OCI-LY1 (cell line): ENCODE results near the gene CCNY.
"Not testable (repeated sequence)": the region's sequence is repeated elsewhere in the genome, so short reads cannot be mapped to it uniquely, and the experiment has no call there.

Experiments
- H2AFZ ChIP-seq: fragments of 200-600 bp; sonication (generic), shearing (Covaris generic); 2 replicates; pipeline ENCODE4 v1.6.0; 2014; ENCODE audit warnings: antibody characterized with exemption, mild to moderate bottlenecking, low read length
- H3F3A ChIP-seq: fragments of 200-600 bp; sonication (generic), shearing (Covaris generic); 2 replicates; pipeline ENCODE4 v1.6.0; 2014; ENCODE audit warnings: mild to moderate bottlenecking, antibody characterized with exemption, low read length, moderate library complexity; ENCODE audit not compliant: insufficient read depth
- H3K27ac ChIP-seq: fragments of 200-600 bp; sonication (generic); 2 replicates; pipeline ENCODE4 v1.5.1; 2014; ENCODE audit warnings: low read length, mixed run types, mild to moderate bottlenecking, low read depth; ENCODE audit not compliant: poor library complexity, severe bottlenecking
- H3K27me3 ChIP-seq: fragments of 200-600 bp; sonication (generic); 2 replicates; pipeline ENCODE4 v1.6.0; 2014; ENCODE audit warnings: antibody characterized with exemption, mild to moderate bottlenecking, low read length, moderate library complexity; ENCODE audit not compliant: insufficient read depth
- H3K36me3 ChIP-seq: fragments of 200-600 bp; sonication (generic); 2 replicates; pipeline ENCODE4 v1.6.1; 2014; ENCODE audit warnings: mild to moderate bottlenecking, antibody characterized with exemption, low read length, moderate library complexity, mixed read lengths; ENCODE audit not compliant: insufficient read depth
- H3K4me1 ChIP-seq: fragments of 200-600 bp; sonication (generic); 2 replicates; pipeline ENCODE4 v1.5.1; 2014; ENCODE audit warnings: mild to moderate bottlenecking, low read length, moderate library complexity; ENCODE audit not compliant: insufficient read depth, severe bottlenecking
- H3K4me2 ChIP-seq: fragments of 200-600 bp; sonication (generic), shearing (Covaris generic); 2 replicates; pipeline ENCODE4 v1.6.1; 2014; ENCODE audit warnings: low read length
- H3K4me3 ChIP-seq: fragments of 200-600 bp; sonication (generic); 2 replicates; pipeline ENCODE4 v1.5.1; 2014; ENCODE audit warnings: low read length, low read depth, mild to moderate bottlenecking, mixed read lengths; ENCODE audit not compliant: poor library complexity, severe bottlenecking
- H3K79me2 ChIP-seq: fragments of 200-600 bp; shearing (Covaris generic); 2 replicates; pipeline ENCODE4 v1.6.1; 2016; ENCODE audit warnings: mixed run types, low read length, mixed read lengths; ENCODE audit not compliant: insufficient read depth
- H3K9ac ChIP-seq: fragments of 200-600 bp; sonication (generic), shearing (Covaris generic); 2 replicates; pipeline ENCODE4 v1.6.1; 2014; ENCODE audit warnings: mild to moderate bottlenecking, low read length, mixed read lengths
- H3K9me2 ChIP-seq: fragments of 200-600 bp; sonication (generic), shearing (Covaris generic); 2 replicates; pipeline ENCODE4 v1.6.1; 2014; ENCODE audit warnings: low read depth, mild to moderate bottlenecking, low read length, mixed read lengths
- H3K9me3 ChIP-seq: fragments of 200-600 bp; shearing (Covaris generic); 2 replicates; pipeline ENCODE4 v1.6.1; 2014; ENCODE audit warnings: low read length, mixed read lengths
- H4K20me1 ChIP-seq: fragments of 200-600 bp; sonication (generic), shearing (Covaris generic); 2 replicates; pipeline ENCODE4 v1.6.0; 2016; ENCODE audit warnings: mild to moderate bottlenecking, low read length; ENCODE audit not compliant: insufficient read depth
- CTCF ChIP-seq: fragments of 200-600 bp; sonication (generic), shearing (Covaris generic); IDR thresholded peaks from 2 replicates; pipeline ENCODE4 v1.5.1; 2017; ENCODE audit warnings: mild to moderate bottlenecking, antibody characterized with exemption, low read length, moderate library complexity, mixed read lengths
- EZH2 ChIP-seq: fragments of 200-600 bp; sonication (generic), shearing (Covaris generic); IDR thresholded peaks from 2 replicates; pipeline ENCODE4 v1.8.0; 2017; ENCODE audit warnings: borderline replicate concordance, mixed run types, mild to moderate bottlenecking, antibody characterized with exemption, low read length, moderate library complexity, mixed read lengths

Gene CCNY

GRCh38 chr10:35535136-35535535, 198.8 kb downstream of the CCNY start:
- Histone ChIP-seq H3K9me2 (no peaks in the 10 kb centered on the region), H3K27ac (no peak overlapping the region), H3K79me2 (no peaks in the 10 kb centered on the region), H3F3A (no peaks in the 10 kb centered on the region), H4K20me1 (no peaks in the 10 kb centered on the region), H3K36me3 (peaks cover 23% of the 10 kb centered on the region), H3K27me3 (no peaks in the 10 kb centered on the region), H3K9me3 (0 out of 2 replicates have a peak, but pooled peaks cover 4% of the 10 kb centered on the region), H3K4me3 (no peak overlapping the region), H3K9ac (no peak overlapping the region), H3K4me2 (no peak overlapping the region), H3K4me1 (no peaks in the 10 kb centered on the region), H2AFZ (no peak overlapping the region)
- TF ChIP-seq EZH2 (no peak), CTCF (no peak)

DNA sequence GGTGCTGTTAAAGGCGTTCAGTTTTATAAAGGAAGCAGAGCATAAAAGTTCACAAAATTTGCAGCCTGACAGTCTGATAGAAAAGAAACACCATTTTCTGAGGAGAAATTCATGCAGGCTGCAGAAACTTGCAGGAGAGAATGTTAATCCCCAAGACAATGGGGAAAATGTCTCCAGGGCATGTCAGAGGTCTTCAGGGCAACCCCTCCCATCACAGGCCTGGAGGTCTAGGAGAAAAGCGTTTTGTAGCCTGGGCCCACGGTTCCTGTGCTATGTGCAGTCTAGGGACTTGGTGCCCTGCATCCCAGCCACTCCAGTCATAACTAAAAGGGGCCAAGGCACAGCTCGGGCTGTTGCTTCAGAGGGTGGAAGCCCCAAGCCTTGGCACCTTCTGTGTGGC, 200.5 kb downstream of the CCNY start:
- Histone ChIP-seq H3K9me3 (0 out of 2 replicates have a peak, but pooled peaks cover 4% of the 10 kb centered on the region), H4K20me1 (no peaks in the 10 kb centered on the region), H3F3A (no peaks in the 10 kb centered on the region), H3K27me3 (no peaks in the 10 kb centered on the region), H3K4me3 (no peak overlapping the region), H3K9me2 (no peaks in the 10 kb centered on the region), H3K4me2 (no peak overlapping the region), H3K27ac (no peak overlapping the region), H2AFZ (no peak overlapping the region), H3K79me2 (no peaks in the 10 kb centered on the region), H3K4me1 (no peaks in the 10 kb centered on the region), H3K36me3 (peaks cover 21% of the 10 kb centered on the region), H3K9ac (no peak overlapping the region)
- TF ChIP-seq CTCF (no peak), EZH2 (no peak)

DNA sequence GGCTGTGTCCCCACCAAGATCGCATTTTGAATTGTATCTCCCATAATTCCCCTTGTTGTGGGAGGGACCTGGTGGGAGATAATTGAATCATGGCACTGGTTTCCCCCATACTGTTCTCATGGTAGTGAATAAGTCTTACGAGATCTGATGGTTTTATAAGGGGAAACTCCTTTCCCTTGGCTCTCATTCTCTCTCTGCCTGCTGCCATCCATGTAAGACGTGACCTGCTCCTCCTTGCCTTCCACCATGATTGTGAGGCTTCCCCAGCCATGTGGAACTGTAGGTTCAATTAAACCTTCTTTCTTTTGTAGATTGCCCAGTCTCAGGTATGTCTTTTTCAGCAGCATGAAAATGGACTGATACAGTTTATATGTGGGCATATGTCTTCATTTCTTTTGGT, 201.6 kb downstream of the CCNY start:
- H3K27me3 ChIP-seq, H3K9ac ChIP-seq, H3K79me2 ChIP-seq, H3K4me3 ChIP-seq, H3F3A ChIP-seq, H3K4me1 ChIP-seq, H2AFZ ChIP-seq, H3K9me3 ChIP-seq, H3K4me2 ChIP-seq, H4K20me1 ChIP-seq, H3K9me2 ChIP-seq, H3K27ac ChIP-seq: not testable (repeated sequence)
- H3K36me3 ChIP-seq = peaks cover 21% of the 10 kb centered on the region

GRCh38 chr10:35540296-35541164, 204.2 kb downstream of the CCNY start:
- Histone ChIP-seq H3K27ac (no peak overlapping the region), H3K27me3 (no peaks in the 10 kb centered on the region), H3K9me2 (no peaks in the 10 kb centered on the region), H4K20me1 (no peaks in the 10 kb centered on the region), H3K4me1 (no peaks in the 10 kb centered on the region), H3K4me2 (no peak overlapping the region), H3F3A (no peaks in the 10 kb centered on the region), H3K4me3 (no peak overlapping the region), H3K9ac (no peak overlapping the region), H2AFZ (no peak overlapping the region), H3K9me3 (no peaks in the 10 kb centered on the region), H3K36me3 (peaks cover 5% of the 10 kb centered on the region), H3K79me2 (no peaks in the 10 kb centered on the region)
- TF ChIP-seq EZH2 (no peak), CTCF (no peak)
